GM18867 (cell line): Measurements from ENCODE around the gene VPS13D.
"Not testable (repeated sequence)": the region's sequence is repeated elsewhere in the genome, so short reads cannot be mapped to it uniquely, and the experiment has no call there.

Source experiments
- ATAC-seq: cut with Tn5 transposase; IDR thresholded peaks from one replicate; pipeline ENCODE4 v1.9.1; 2021; ENCODE audit warnings: mild to moderate bottlenecking, moderate library complexity; ENCODE audit not compliant: unreplicated experiment

The VPS13D gene

DNA sequence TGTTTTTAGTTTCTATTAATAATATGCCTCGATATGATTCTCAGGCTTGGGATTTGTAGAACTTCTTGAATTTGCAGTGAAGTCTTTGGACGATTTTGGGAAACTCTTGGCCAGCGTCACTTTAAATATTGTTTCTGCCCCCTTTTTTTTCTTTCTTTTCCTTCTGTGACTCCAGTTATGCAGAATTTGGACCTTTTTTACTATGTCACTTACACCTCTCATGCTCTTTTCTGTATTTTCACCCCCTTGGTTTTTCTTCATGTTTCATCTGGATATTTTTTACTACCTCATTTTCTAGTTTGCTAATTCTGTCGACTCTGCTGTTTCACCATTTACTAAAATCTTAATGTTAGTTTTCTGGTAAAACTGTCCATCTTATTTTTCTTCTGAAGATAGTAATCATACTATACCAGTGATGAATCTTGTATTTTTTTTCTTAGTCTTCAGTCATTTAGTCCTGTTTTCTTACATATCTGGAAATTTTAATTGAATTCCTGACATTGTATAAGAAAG is 214.6 kb downstream of the VPS13D start:
- no peak for ATAC-seq

DNA sequence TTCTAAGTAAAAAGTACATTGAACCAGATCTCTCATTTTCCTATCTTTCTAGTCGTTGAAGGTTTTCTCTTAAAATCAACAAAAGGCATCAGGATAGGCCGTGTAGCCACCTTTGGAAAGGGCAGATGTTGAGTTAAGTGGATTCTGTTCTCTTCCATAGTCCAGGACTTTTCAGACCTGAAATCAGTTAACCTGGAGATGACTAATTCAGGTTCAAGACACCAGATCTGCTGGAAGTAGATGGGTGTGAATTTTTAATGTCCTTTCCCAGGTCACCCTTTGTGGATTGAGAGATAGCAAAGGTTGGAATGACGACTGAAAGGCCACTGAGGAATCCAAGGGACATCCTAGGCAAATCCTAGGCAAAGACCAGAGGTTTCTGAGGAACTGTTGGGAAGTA is 215.4 kb downstream of the VPS13D start:
- ATAC-seq: no peak

- no peak for ATAC-seq
Measured at GRCh38 chr1:12446593-12446992, 216.8 kb downstream of the VPS13D start.

DNA sequence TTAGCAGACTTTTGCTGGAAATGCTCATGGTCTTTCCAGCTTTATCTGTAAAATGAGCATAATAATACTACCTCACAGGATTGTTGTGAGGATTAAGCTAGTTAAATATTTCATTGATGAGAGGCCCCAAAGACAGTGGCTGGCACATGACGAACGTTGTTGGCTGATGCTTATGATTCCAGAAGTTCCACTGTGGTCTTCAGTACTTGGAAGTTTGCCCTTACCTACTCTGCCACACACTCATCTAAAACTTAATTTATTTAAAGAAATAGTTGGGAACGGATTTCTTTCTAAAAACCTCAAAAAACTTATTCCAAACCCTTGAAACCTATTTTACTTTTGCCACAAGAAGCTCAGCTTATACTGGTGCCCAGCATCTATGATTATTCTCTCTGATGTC is 217.5 kb downstream of the VPS13D start:
- no peak for ATAC-seq

GRCh38 chr1:12447849-12448312 is 218.1 kb downstream of the VPS13D start:
- ATAC-seq: no peak

DNA sequence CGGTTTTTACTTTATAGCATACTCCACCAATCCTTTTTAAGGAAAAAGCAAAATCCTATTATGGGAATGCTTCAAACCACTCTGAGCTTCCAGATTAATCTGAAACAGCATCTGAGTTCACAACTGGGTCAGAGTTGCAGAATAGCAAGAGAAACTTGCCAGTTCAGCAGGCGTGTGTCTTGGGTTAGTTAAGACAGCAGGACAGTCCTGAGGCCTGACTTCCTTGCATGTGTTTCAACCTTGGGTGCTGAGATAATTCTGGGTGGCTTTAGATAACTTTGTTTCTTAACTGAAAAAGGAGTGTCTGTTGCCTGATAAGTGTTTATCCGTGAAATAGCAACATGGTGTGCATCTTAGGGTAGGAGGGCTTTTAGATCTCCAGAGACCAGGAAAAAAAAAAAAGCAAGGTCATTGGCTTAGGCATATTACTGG is 218.9 kb downstream of the VPS13D start:
- ATAC-seq: no peak

DNA sequence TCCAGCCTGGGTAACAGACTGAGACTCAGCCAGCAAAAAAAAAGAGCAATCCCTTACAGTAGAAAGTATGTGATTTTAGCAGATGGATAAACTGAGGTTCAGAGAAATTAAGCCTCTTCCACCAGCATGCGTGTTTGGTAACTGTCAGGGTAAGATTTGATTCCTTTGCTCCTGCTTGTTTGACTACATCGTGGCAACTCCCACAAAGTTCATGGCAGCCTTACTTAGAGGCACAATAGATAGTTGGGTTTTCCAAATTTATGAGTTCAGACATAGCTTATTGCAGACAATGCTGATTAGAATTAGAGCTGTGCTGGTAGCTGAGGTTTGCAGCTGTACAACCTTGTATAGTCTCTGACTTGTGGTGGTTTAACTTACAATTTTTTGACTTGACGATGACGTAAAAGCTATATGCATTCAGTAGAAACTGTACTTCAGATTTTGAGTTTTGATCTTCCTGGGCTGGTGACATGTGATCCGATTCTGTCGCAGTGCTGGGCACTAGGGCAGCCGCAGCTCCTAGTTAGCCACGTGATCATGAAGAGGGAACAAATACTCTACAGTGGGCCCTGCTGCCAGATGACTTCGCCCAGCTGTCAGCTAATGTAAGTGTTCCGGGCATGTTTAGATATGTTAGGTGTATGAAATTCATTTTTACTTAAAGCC is 220.4 kb downstream of the VPS13D start:
- ATAC-seq: no peak

DNA sequence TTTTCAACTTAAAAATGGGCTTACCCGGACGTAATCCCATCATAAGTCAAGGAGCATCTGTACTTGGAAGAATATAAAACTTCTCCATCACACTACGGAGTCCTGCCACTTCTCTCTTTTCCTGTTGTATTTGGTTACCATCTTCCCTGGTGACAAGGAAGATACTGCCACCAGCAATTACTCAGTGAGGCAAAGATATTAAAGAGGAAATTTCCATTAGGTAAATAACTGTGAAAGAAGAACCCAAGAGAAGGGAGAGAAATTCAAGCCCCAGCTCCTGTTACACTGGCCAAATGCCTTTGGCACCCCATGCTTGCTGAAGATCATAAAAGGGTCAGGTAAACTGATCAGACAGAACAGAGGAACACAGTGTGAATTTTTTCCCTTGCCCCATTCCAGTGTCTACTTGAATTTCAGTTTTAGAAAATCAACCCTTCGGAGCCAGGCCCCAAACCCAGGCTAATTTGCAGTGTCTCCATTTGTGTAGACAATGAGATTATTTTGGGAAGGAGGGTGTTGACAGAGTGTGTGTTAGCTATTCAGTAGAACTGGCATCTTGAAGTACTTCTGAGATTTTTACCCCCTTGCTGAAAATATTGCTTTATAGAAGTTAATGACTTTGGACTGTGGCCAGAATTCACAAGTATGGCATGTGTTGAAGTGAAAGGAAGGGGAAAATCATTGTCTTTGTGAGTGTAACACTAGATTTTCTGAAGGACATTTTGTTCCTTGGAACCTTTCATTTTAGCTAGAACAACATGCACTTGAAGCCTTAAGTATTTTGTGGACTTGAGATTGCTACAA is 221.1 kb downstream of the VPS13D start:
- ATAC-seq: no peak

DNA sequence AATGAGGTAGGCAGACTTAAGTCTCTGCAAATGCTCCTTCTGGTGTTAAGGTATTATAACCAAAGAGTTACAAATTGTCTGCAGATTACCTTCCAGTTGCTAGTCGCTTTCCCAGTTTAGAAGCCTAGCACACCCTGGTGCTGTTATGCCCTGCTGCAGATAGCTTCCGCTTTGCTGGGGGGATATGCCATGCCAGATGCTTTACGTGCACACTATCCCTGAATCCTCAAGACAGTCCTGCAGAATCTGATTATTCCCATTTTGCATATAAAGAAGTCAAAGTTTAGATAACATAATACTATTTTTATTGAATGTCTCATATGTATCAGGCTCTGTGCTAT is 221.7 kb downstream of the VPS13D start:
- no peak for ATAC-seq

DNA sequence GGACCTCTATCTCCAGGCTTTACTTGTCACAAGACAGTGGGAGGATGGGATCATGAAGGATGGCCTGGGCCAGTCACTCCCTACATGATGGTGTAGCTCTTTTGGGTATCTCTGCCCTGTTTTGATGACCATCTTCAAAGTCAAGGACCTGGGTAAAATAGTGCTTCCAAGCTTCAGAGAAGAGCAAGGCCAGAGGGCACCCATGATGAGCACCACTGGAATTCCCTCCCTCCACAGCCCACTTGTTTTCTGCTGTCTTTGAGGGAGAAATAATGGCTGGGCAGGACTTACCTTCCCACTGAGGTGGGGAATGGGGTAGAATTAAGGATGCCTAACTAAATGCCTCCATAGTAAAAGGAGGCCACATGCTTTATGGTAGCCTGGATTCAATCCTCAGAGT is 222.4 kb downstream of the VPS13D start:
- ATAC-seq: no peak

- ATAC-seq: no peak
Measured at GRCh38 chr1:12453400-12454343, 223.8 kb downstream of the VPS13D start.

DNA sequence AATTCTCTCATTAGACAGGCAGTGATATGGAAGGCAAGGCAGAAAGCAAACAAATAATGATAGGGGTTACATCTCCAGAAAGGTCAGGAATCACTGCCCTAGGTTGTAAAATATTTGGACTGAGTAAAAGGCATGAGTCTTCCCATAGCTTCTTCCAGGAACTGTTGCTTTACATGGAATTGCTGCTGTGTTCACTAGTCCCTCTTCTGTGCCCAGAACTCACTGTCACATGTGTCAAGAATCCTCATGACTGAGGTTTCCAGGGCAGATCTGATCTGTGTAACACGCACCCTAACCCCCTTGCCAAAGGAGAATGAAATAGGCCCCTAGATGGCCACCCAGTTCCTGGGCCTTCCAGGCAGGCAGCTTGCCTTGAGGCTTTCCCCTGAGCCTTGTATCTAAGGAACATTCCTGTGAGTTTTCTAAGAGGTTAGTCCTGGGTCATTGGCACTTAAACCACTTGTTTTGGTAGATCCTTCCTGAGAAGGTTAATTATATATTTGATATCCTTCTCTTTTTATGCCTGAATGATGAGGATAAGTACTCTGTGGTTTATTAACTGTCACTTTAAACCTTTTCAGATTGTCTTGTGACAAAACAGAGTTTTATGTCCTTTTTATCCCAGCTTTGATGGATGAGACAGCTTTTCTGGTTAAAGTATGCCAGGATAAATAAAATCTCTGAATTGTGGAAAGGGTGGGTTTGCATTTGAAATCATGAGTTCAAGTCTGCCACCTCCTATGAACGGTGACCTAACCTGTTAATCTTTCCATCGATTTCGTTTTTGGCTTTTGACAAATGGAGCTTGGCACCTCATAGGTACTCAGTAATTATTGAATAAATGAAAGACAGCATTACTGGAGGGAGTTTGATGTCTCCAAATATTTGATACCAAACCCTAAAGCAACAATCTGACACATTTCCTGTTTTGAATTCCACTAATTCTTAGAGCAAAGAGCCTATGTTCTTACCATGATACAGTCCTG is 224.9 kb downstream of the VPS13D start:
- no peak for ATAC-seq

- not testable (repeated sequence) for ATAC-seq
Measured at GRCh38 chr1:12456081-12456480, 226.3 kb downstream of the VPS13D start.

- no peak for ATAC-seq
Measured at GRCh38 chr1:12456979-12457378, 227.1 kb downstream of the VPS13D start.

DNA sequence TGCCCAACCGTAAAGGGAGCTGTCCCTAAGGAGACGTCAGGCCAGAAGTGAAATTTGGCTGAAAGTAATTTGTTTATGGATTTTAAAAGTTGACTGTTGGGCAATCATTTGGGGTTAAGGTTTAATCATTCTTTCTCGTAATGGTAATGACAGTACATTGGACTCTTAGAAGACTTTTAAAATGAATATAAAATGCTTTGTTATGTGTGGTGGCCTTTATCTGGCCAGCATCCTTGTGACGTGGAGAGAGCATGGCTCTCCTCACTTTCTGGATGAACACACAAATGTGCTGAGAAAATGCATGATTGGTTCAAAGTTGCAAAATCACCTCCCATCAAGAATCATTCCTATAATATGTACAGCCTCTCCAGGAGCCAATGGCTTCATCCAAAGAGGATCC is 227.9 kb downstream of the VPS13D start:
- ATAC-seq: no peak

GRCh38 chr1:12458571-12458970 is 228.7 kb downstream of the VPS13D start:
- ATAC-seq: no peak

DNA sequence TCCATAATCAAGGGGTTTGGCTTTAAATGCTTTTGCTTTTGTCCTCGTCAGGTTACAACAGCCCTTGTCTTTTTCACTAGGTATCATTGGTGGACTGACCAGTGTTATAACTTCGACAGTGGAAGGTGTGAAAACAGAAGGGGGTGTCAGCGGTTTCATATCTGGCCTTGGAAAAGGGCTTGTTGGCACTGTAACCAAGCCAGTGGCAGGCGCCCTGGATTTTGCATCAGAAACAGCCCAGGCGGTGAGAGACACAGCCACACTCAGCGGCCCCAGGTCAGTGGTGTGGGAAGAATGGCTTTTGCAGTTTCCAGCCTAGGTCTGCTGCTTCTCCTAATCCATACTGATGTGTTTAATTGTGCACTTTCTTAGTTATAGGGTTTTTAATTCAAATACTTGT is 230.3 kb downstream of the VPS13D start:
- ATAC-seq: no peak

DNA sequence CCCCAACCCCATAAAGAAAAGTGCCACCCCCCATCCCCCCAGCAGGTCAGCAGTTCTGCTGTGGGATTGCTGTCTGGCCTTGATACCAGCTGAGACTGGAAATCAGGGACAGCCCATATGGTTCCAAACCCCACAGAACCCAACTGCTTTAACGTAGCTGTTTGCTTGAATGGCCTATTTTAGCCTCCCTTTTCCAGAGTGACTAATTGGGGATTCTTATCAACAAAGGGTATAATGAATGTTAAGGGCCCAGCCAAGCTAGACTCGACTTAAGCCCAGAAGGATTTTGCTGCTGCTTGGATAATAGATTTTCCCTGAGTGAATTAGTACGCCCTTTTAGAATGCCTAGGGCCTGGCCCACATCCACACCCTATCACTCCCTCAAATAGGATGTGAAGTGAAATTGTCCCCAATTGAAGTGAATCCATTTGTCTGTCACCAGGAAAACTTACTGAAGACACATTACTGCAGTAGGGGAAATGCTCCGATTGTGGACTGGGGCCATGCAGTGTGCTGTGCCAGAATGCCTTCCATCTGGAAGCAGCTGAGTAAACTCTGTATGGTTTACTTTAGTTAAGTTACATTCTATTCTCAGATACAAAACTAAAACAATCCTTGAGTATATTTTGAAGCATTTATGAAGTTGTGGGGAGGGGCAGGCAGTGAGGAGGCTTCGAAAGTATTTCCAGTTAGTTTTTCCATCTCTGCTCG is 231.2 kb downstream of the VPS13D start:
- no peak for ATAC-seq

- no peak for ATAC-seq
Measured at GRCh38 chr1:12461754-12462153, 231.9 kb downstream of the VPS13D start.
